Measurements from ENCODE around the gene LMO3. TPM values are rescaled to one million over a fixed set of nuclear protein-coding genes. Genes with fewer than 3 reads are reported as not detected.

Gene LMO3
- total RNA-seq, 4 donors from 2014 or later, result 49.1 to 174 (median 111) TPM

DNA sequence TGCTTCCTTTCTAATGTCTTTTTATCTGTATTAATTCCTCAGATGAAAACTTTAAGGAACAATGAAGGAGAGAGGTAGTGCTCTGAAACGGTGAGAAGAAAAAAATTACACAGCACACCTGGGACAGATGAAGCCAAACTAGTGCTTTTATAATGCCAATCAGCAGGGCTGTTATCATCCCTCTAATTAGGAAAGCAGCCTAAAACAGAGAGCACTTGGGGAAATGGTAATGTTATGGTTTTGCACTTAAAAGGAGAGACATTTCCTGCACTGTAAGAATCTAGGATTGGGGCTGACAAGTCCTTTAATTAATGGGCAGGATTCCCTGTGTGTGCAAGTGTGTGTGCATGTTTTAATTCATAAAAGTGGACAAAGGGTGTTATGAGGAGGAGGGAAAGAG, 4.8 kb upstream of the LMO3 start:
- Histone ChIP-seq H3K36me3 (no peaks in the 10 kb centered on the region), H3K27ac (peak overlapping the region; percentile 83 to 89 (median 87)), H3K27me3 (no peaks in the 10 kb centered on the region), H3K9me3 (no peaks in the 10 kb centered on the region), H3K4me1 (peaks cover 0 to 43% (median 0%) of the 10 kb centered on the region in 3 donors), H3K4me3 (peak overlapping the region; percentile 24)
- TF ChIP-seq, protein P1, sequence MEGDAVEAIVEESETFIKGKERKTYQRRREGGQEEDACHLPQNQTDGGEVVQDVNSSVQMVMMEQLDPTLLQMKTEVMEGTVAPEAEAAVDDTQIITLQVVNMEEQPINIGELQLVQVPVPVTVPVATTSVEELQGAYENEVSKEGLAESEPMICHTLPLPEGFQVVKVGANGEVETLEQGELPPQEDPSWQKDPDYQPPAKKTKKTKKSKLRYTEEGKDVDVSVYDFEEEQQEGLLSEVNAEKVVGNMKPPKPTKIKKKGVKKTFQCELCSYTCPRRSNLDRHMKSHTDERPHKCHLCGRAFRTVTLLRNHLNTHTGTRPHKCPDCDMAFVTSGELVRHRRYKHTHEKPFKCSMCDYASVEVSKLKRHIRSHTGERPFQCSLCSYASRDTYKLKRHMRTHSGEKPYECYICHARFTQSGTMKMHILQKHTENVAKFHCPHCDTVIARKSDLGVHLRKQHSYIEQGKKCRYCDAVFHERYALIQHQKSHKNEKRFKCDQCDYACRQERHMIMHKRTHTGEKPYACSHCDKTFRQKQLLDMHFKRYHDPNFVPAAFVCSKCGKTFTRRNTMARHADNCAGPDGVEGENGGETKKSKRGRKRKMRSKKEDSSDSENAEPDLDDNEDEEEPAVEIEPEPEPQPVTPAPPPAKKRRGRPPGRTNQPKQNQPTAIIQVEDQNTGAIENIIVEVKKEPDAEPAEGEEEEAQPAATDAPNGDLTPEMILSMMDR (IDR thresholded peaks at IDR 0.05), result no peak
- no peak for TF ChIP-seq POLR2A (IDR thresholded peaks at IDR 0.05)
- TF ChIP-seq EP300 (IDR thresholded peaks at IDR 0.05), result no peak
- TF ChIP-seq POLR2AphosphoS5 (IDR thresholded peaks at IDR 0.05), result no peak
- WGBS, 2 donors (ENCODE audit: low coverage in 1 of 2), result 40% methylated on average over 1 of the region's 1 CpG
- ATAC-seq, result no peak

DNA sequence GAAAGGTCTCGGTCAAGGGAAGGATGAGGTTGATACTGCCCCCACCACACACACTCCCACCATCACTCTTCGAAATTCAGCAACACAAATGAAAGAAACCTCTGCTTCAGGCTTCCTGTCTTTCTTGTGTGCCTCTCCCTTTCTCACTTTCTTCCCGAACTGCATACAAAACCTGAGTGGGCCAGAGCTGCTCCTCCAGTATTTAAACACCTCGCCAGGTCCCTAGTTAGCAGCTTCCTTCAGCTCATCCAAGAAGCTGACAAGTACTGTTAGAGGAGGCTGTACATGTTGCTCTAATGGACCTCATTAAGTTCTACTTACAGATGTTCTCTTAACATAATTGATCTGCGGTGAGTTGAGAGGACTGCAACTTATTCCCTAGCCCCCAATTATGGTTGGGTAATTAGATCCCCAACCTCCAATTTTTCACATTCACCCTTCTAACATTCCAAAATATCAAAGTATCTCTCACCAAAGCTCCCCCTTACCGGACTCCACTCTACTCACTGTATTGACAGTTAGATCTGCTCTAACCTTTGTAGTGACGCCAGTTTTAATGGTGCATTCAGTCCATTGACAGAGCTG, 4.1 kb upstream of the LMO3 start:
- H3K27ac ChIP-seq, result peak overlapping the region; percentile 83 to 89 (median 87)
- H3K4me3 ChIP-seq, result peak overlapping the region; percentile 20 to 31
- WGBS, 2 donors (ENCODE audit: low coverage in 1 of 2), result 51 to 59% methylated on average over 6 to 7 of the region's 7 CpGs
- H3K27me3 ChIP-seq, result no peaks in the 10 kb centered on the region
- no peak for TF ChIP-seq POLR2A (IDR thresholded peaks at IDR 0.05)
- TF ChIP-seq POLR2AphosphoS5 (IDR thresholded peaks at IDR 0.05), result no peak
- no peak for TF ChIP-seq EP300 (IDR thresholded peaks at IDR 0.05)
- TF ChIP-seq, protein P1 (IDR thresholded peaks at IDR 0.05), result no peak
- peaks cover 0 to 43% (median 0%) of the 10 kb centered on the region in 3 donors for H3K4me1 ChIP-seq
- ATAC-seq, result no peak
- H3K36me3 ChIP-seq, result no peaks in the 10 kb centered on the region
- H3K9me3 ChIP-seq, result no peaks in the 10 kb centered on the region

DNA sequence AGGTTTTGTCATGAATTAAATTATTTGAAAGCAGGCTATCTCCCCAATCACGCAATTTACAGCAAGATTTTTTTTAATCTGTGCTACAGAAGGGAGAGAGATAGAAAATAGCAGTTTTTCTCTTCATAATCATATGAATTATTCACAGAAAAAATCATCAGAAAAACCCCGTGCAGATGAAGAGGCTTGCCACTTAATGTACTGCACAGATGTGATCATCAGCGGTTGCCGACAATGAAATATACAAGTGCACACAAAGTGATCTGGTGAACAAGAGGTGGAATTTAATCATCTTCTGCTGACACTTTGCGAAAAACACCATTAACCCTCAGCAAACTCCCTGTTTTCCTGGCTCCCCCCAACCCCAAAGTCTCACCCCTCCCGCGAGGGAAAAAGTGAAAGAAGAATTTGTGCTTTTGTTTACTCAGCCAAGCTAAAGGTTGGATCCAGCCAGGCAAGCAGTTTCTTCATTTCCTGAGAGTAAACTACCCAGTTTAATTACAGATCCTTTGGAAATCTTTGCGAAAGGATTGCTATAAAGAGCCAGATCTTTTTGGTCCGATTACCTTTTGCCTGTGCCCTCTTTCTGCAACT, 3.1 kb upstream of the LMO3 start:
- Histone ChIP-seq H3K4me1 (peaks cover 0 to 43% (median 0%) of the 10 kb centered on the region in 3 donors), H3K27ac (peak overlapping the region; percentile 83 to 89 (median 87)), H3K27me3 (no peaks in the 10 kb centered on the region), H3K36me3 (no peaks in the 10 kb centered on the region), H3K4me3 (peak overlapping the region; percentile 20 to 31), H3K9me3 (no peaks in the 10 kb centered on the region)
- 32 to 57% methylated on average over 8 to 9 of the region's 9 CpGs for WGBS, 2 donors (ENCODE audit: low coverage in 1 of 2)
- ATAC-seq, result no peak
- TF ChIP-seq EP300 (IDR thresholded peaks at IDR 0.05), result no peak
- no peak for TF ChIP-seq POLR2A (IDR thresholded peaks at IDR 0.05)
- TF ChIP-seq POLR2AphosphoS5 (IDR thresholded peaks at IDR 0.05), result no peak
- TF ChIP-seq, protein P1 (IDR thresholded peaks at IDR 0.05), result no peak

DNA sequence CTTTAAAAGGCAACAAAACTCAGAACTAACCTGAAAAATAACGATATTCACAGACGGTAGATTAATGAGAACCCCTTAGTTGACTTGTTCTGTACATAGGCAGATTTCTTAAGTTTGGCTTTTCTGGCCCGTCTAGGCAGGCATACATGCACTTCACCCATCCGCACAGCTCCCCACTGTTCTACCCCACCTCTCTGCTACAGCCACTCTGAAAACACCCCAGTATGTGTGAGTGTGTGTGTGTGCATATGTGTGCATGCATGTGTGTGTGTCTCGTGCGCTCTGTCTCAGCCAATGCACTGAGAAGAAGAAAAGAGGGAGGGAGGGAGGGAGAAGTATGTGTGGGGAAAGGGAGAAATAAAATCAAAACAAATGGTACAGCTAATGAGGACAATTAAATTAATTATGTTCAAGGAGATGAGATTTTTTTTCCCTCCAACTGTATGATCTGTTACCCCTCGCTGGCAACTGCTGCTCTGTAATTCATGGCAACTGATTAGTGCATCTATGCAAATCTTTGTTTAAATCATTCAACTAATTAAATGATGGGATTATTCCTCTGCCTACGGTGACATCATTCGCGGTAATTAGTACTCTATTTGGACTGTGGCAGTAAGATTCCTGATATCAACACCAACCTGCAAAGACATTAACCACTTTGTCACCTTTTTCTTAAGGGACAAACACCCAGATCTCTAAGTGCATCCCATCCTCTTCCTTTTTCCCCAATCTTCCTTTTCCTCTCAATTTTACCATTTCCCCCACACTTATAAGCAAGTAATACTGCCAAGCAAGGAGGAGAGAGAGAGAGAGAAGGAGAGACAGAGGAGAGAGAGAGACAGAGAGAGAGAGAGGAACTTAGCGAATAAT, 2.2 kb upstream of the LMO3 start:
- 55 to 81% methylated on average over 8 to 11 of the region's 11 CpGs for WGBS, 2 donors (ENCODE audit: low coverage in 1 of 2)
- peak overlapping the region; percentile 83 to 89 (median 87) for H3K27ac ChIP-seq
- ATAC-seq, result no peak

More for the DNA sequence above, 2.2 kb upstream of the LMO3 start:
- TF ChIP-seq, protein P1 (IDR thresholded peaks at IDR 0.05), result no peak
- TF ChIP-seq EP300 (IDR thresholded peaks at IDR 0.05) (no peak), POLR2AphosphoS5 (IDR thresholded peaks at IDR 0.05) (no peak), POLR2A (IDR thresholded peaks at IDR 0.05) (no peak)
- Histone ChIP-seq H3K36me3 (no peaks in the 10 kb centered on the region), H3K4me3 (peak overlapping the region in 1 of 2 donors; percentile 61), H3K4me1 (peaks cover 0 to 43% (median 0%) of the 10 kb centered on the region in 3 donors), H3K27me3 (no peaks in the 10 kb centered on the region), H3K9me3 (no peaks in the 10 kb centered on the region)
